Ishikawa (cell line): ENCODE measurements around the gene ZNF629.

ENCODE experiments used
- CEBPB ChIP-seq: IDR thresholded peaks from 2 replicates; pipeline ENCODE4 v1.6.1; 2012
- CREB1 ChIP-seq: IDR thresholded peaks from 2 replicates; pipeline ENCODE4 v1.6.1; 2012; ENCODE audit warnings: low read depth
- EGR1 ChIP-seq: IDR thresholded peaks from 2 replicates; pipeline ENCODE4 v1.6.1; 2012
- EP300 ChIP-seq: IDR thresholded peaks from 2 replicates; pipeline ENCODE4 v1.6.1; 2012; ENCODE audit warnings: borderline replicate concordance
- FOXM1 ChIP-seq: IDR thresholded peaks from 2 replicates; pipeline ENCODE4 v1.6.1; 2012; ENCODE audit warnings: low read depth, borderline replicate concordance
- NFIC ChIP-seq: IDR thresholded peaks from 2 replicates; pipeline ENCODE4 v1.6.1; 2012
- RAD21 ChIP-seq: IDR thresholded peaks from 2 replicates; pipeline ENCODE4 v1.6.1; 2012; ENCODE audit warnings: low read depth
- REST ChIP-seq: IDR thresholded peaks from 2 replicates; pipeline ENCODE4 v1.6.1; 2012; ENCODE audit warnings: low read depth, mild to moderate bottlenecking
- TAF1 ChIP-seq: IDR thresholded peaks from 2 replicates; pipeline ENCODE4 v1.6.1; 2012; ENCODE audit warnings: low read depth, mild to moderate bottlenecking
- TCF12 ChIP-seq: IDR thresholded peaks from 2 replicates; pipeline ENCODE4 v1.6.1; 2012; ENCODE audit warnings: low read depth
- TEAD4 ChIP-seq: IDR thresholded peaks from 2 replicates; pipeline ENCODE4 v1.6.1; 2012
- USF1 ChIP-seq: IDR thresholded peaks from 2 replicates; pipeline ENCODE4 v1.6.1; 2012
- YY1 ChIP-seq: IDR thresholded peaks from 2 replicates; pipeline ENCODE4 v1.6.1; 2012; ENCODE audit warnings: low read depth
- ZBTB7A ChIP-seq: IDR thresholded peaks from 2 replicates; pipeline ENCODE4 v1.6.1; 2012; ENCODE audit warnings: low read depth
- TF ChIP-seq, protein P1 (sequence below): IDR thresholded peaks from 2 replicates; pipeline ENCODE4 v1.6.1; 2012

ZNF629 gene

GRCh38 chr16:30813821-30814189 lies 26.8 kb upstream of the ZNF629 start:
- no peak for TF ChIP-seq TAF1
- TF ChIP-seq CREB1, result no peak
- TF ChIP-seq USF1, result no peak
- TF ChIP-seq EGR1, result no peak
- TF ChIP-seq TEAD4, result no peak
- TF ChIP-seq TCF12, result no peak
- TF ChIP-seq FOXM1, result no peak
- TF ChIP-seq CEBPB, result no peak
- TF ChIP-seq, protein P1, sequence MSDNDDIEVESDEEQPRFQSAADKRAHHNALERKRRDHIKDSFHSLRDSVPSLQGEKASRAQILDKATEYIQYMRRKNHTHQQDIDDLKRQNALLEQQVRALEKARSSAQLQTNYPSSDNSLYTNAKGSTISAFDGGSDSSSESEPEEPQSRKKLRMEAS, result no peak
- no peak for TF ChIP-seq REST
- TF ChIP-seq RAD21, result no peak
- TF ChIP-seq EP300, result no peak
- TF ChIP-seq YY1, result no peak
- TF ChIP-seq NFIC, result no peak

DNA sequence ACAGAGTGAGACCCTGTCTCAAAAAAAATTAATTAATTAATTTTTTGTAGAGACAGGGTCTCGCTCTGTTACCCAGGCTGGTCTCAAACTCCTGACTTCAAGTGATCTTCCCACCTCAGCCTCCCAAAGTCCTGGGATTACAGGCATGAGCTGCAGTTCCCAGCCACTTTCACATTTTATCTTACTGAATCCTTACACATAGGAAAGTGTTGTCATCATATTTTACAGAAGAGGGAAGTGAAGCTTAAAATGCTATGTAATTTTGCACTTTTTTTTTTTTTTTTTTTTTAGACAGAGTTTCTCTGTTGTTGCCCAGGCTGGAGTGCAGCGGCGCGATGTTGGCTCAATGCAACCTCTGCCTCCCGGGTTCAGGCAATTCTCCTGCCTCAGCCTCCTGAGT lies 21.1 kb upstream of the ZNF629 start:
- no peak for TF ChIP-seq CEBPB
- TF ChIP-seq TAF1, result no peak
- TF ChIP-seq USF1, result no peak
- no peak for TF ChIP-seq ZBTB7A
- TF ChIP-seq TEAD4, result no peak
- TF ChIP-seq, protein P1, result no peak
- no peak for TF ChIP-seq EGR1
- TF ChIP-seq EP300, result no peak
- TF ChIP-seq FOXM1, result no peak
- TF ChIP-seq YY1, result no peak
- no peak for TF ChIP-seq REST
- no peak for TF ChIP-seq TCF12
- no peak for TF ChIP-seq NFIC
- TF ChIP-seq CREB1, result no peak
- TF ChIP-seq RAD21, result no peak

DNA sequence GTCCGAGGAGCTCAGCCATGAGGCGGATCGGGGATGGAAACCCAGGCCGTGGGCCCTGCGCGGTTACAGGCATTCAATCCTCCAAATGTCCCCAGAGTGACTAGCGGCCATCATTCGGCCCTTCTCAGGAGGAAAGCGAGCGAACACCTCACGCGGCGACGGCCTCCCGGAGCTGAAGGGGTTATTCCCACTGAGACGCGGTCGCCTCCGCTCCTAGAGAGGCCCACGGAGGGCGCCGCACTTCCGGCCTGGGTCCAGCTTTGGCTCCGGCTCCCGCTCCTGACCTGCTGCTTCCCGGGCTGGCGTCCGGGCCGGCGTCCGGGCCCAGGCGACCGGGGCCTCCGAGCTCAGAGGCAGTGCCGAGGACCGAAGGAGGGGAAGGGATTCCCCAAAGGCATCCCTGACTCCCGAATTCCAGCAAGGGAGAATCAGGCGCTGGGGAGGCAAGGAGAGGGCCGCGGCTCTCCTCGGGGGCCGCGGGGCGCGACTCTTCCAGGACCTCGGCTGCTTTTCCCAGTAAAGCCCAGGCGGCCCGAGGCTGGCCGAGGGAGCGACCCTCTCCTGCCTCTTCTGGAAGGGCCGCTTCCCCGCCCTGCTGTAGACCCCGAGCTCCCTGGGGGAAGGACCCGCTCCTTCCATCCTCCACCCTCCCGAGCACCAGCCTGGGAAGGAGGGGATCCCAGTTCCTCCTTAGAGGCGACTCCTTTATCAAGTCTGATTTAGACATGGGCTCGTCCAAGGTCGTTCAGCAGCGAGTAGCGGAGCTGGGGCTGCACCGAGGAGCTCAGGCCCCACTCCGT lies 18.6 kb upstream of the ZNF629 start:
- TF ChIP-seq YY1 (0 out of 2 replicates have a peak, but pooled peaks have one; percentile 47), TCF12 (peak; percentile 73; the same call in 1 of the 2 replicates), EP300 (no peak), TAF1 (peak; percentile 98), NFIC (peak; percentile 62)
- TF ChIP-seq, protein P1, result peak; percentile 79

GRCh38 chr16:30805056-30805369 lies 18.0 kb upstream of the ZNF629 start:
- TF ChIP-seq TAF1, result no peak
- TF ChIP-seq YY1, result no peak
- TF ChIP-seq TCF12, result no peak
- TF ChIP-seq USF1, result no peak
- no peak for TF ChIP-seq CEBPB
- TF ChIP-seq, protein P1, result no peak
- no peak for TF ChIP-seq TEAD4
- TF ChIP-seq REST, result no peak
- TF ChIP-seq ZBTB7A, result no peak
- no peak for TF ChIP-seq RAD21
- no peak for TF ChIP-seq EGR1
- TF ChIP-seq FOXM1, result no peak
